Right atrium auricular region (tissue), 2 donors: ENCODE measurements around the gene ESRRA. TPM values are rescaled to one million over a fixed set of nuclear protein-coding genes. Genes with fewer than 3 reads are reported as not detected.

Experiments
- DNase-seq: peaks from one replicate; pipeline ENCODE4 v3.0.0-alpha.2; 2019; ENCODE audit warnings: low spot score
- H3K27ac ChIP-seq, 2 donors: fragments of 200-600 bp; sonication (generic); 1 replicate in 1 of 2; 2 replicates in 1 of 2; pipeline ENCODE4 v1.5.1; 2016 to 2019
- H3K27me3 ChIP-seq, 2 donors: fragments of 200-600 bp; sonication (generic); one replicate each; pipeline versions ENCODE4 v1.5.1 to v1.6.0; 2017 to 2019
- H3K36me3 ChIP-seq: fragments of 200-600 bp; sonication (generic); one replicate; pipeline ENCODE4 v1.5.1; 2016
- H3K4me1 ChIP-seq, 2 donors: fragments of 200-600 bp; sonication (generic); one replicate each; pipeline versions ENCODE4 v1.5.1 to v1.6.0; 2017 to 2019
- H3K4me3 ChIP-seq, 2 donors: fragments of 200-600 bp; sonication (generic); 1 replicate in 1 of 2; 2 replicates in 1 of 2; pipeline ENCODE4 v1.5.1; 2017 to 2019; ENCODE audit warnings: mild to moderate bottlenecking in 1 of 2, moderate library complexity in 1 of 2
- H3K9me3 ChIP-seq, 2 donors: fragments of 200-600 bp; sonication (generic); one replicate each; pipeline ENCODE4 v1.5.1; 2019
- total RNA-seq, 2 donors: library from RNA; depleted of rRNA; stranded (reverse); fragments of >200 nt; gene quantifications; one replicate each; pipeline ENCODE4 v1.1.0, GENCODE V29; 2016
- TF ChIP-seq, protein P1 (sequence below), 2 donors: fragments of 200-600 bp; sonication (generic); IDR thresholded peaks; one replicate each; pipeline ENCODE4 v1.5.1; 2019; ENCODE audit warnings: antibody characterized with exemption in 2 of 2

The ESRRA gene
- total RNA-seq, 2 donors from 2014 or later: 164 to 190 TPM

DNA sequence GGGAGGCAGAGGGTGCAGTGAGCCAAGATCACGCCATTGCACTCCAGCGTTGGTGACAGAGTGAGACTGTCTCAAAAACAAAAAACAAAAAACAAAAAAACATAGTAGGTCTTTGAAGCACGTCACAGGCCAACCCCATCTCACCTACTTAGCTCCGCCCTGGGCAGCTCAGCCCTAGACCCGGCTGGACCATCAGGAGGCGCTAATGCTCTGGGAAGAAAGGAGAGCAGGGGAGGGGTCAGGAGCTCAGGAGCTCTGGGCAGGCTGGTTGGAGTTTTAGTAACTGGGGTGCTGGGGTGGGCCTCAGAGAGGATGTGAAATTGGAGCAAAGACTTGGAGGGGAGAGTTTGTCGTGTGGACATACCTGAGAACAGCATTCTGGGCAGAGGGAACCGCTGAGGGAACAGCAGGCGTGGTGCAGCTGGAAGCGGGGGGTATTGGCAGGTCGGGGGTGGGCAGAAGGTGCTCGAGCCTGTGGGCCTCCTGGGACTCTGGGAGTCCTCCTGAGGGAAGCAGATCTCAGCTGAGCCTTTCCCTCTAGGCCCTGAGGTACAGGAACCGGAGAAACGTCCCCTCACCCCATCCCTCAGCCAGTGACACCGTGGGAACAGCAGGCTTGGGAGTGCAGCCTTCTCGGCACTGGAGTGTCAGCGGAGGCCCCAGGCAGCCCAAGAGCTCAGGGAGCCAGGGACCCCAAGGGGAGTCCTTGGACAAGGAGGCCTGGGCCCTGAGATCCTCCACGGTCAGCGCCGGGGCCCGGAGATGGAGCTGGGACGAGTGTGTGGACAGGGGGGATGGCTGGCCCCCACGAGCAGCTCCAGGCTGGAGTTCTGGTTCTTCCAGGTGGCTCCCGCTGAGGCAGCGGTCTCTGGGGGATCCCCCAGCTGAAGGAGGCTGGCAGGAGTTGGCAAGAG, 51.4 kb downstream of the ESRRA start:
- no peak overlapping the region for H3K4me3 ChIP-seq
- peak overlapping the region in 1 of 2 donors; percentile 70 for H3K27ac ChIP-seq
- no peak for DNase-seq
- H3K9me3 ChIP-seq: no peaks in the 10 kb centered on the region
- H3K4me1 ChIP-seq: peaks cover 0 to 57% of the 10 kb centered on the region in 2 donors
- H3K27me3 ChIP-seq: no peaks in the 10 kb centered on the region
- H3K36me3 ChIP-seq: peaks cover 10% of the 10 kb centered on the region
- TF ChIP-seq, protein P1, sequence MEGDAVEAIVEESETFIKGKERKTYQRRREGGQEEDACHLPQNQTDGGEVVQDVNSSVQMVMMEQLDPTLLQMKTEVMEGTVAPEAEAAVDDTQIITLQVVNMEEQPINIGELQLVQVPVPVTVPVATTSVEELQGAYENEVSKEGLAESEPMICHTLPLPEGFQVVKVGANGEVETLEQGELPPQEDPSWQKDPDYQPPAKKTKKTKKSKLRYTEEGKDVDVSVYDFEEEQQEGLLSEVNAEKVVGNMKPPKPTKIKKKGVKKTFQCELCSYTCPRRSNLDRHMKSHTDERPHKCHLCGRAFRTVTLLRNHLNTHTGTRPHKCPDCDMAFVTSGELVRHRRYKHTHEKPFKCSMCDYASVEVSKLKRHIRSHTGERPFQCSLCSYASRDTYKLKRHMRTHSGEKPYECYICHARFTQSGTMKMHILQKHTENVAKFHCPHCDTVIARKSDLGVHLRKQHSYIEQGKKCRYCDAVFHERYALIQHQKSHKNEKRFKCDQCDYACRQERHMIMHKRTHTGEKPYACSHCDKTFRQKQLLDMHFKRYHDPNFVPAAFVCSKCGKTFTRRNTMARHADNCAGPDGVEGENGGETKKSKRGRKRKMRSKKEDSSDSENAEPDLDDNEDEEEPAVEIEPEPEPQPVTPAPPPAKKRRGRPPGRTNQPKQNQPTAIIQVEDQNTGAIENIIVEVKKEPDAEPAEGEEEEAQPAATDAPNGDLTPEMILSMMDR (IDR thresholded peaks at IDR 0.05): peak in 1 of 2 donors; percentile 21

DNA sequence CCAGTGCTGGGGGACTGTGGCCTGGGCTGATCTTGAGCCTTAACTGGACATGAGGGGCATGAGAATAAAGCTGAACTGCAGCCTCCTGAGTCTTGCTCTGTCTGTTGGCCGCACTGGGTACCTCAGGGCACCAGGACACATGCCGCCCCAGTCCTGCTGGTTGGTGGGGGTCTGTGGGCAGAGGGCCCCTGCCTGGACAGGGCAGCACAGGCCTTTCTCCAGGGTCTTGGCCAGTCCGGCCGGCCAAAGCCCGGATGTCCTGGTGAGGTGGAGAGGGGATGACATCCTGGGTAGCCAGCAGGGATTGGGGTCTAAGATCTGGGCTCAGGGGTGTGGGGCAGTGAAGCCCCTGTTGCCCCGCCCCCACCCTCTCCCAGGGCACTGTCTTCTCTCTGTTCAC, 52.1 kb downstream of the ESRRA start:
- TF ChIP-seq, protein P1 (IDR thresholded peaks at IDR 0.05): no peak
- no peaks in the 10 kb centered on the region for H3K9me3 ChIP-seq
- peaks cover 17% of the 10 kb centered on the region for H3K36me3 ChIP-seq
- peaks cover 0 to 57% of the 10 kb centered on the region in 2 donors for H3K4me1 ChIP-seq
- H3K27ac ChIP-seq: peak overlapping the region in 1 of 2 donors; percentile 88
- H3K27me3 ChIP-seq: no peaks in the 10 kb centered on the region
- DNase-seq: no peak
- no peak overlapping the region for H3K4me3 ChIP-seq

DNA sequence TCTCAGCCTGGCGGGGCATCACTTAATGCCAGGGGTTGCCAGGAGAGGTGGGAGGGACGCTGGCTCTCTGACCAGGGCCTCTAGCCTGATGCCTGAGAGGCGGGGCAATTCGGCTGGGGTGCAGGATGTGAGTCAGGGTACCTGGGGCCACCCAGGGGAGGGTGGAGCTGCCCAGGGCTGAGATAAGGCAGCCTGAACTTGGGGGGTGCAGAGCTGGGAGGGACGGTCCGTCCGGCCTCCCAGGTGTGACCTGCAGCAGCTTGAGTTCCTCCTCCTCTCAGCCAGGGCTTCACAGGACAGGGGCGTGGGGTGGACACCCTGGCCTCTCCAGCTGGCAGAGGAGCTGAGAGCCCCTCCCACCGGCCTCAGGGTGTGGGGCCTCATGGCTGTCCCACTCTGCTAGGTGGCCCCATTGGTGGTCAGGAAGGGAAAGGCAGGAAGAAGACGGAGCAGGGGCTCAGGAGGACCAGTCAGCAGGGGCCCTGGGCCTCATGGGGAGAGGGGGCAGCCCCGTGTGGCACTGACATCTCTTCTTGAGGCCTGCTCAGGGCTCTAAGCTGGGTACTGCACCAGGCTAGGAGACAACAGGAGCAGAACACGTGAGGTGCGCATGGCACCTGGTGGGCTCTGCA, 52.7 kb downstream of the ESRRA start:
- Histone ChIP-seq H3K27me3 (no peaks in the 10 kb centered on the region), H3K9me3 (no peaks in the 10 kb centered on the region), H3K4me1 (peaks cover 0 to 57% of the 10 kb centered on the region in 2 donors), H3K4me3 (peak overlapping the region; percentile 71 to 75), H3K27ac (peak overlapping the region; percentile 88 to 95), H3K36me3 (peaks cover 22% of the 10 kb centered on the region)
- no peak for DNase-seq
- TF ChIP-seq, protein P1 (IDR thresholded peaks at IDR 0.05): no peak

DNA sequence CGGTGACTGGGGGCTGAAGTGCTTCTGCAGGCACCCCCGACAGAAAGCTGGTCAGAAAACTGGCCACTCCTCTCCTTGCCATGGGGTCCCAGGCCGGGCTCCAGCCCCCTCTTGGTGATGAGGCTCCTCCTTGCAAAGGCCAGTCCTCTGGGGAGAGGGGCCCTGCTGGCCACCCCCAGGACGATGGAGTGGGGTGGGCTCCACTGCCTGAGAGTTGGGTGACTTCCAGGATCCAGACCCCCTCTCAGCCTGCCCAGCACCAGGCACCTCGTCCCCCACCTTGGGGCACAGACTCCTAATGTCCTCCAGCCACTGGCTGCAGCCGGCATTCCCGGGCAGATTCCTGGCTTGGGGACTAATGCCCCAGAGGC, 53.2 kb downstream of the ESRRA start:
- Histone ChIP-seq H3K9me3 (no peaks in the 10 kb centered on the region), H3K36me3 (peaks cover 24% of the 10 kb centered on the region), H3K4me1 (peaks cover 0 to 57% of the 10 kb centered on the region in 2 donors), H3K27me3 (no peaks in the 10 kb centered on the region), H3K27ac (peak overlapping the region; percentile 88 to 95), H3K4me3 (peak overlapping the region; percentile 71 to 75)
- no peak for DNase-seq
- TF ChIP-seq, protein P1 (IDR thresholded peaks at IDR 0.05): no peak

DNA sequence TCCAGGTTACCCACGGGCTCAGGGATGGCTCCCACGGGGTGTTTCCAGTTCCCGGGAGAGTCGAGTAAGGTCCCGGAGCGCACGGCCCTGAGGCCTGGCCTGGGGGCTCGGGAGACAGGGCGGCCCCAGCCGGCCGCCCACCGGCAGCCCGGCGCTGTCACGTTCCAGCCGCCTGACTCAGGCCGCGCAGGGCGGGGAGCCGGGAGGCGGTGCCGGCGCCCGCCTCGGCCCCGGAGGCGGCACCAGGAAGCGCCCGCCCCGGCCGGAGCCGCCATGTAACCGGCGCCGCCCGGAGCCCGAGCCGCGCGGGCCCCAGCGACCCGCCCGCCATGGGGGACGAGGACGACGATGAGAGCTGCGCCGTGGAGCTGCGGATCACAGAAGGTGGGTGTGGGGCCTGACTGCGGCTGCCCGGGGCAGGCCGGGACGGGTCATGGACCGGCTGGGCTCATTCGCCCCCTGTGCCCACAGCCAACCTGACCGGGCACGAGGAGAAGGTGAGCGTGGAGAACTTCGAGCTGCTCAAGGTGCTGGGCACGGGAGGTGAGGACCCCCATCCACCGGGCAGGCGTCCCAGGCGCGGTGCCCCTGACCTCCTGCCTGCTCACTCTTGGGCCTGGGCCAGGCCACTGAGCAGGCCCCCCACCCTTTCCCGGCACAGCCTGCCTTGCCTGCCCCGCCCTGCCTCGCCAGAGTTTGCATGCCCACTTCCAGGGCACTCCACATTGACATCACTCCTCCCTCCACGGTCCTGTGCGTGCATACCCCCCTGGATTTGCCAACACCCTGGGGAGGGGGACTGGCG, 53.8 kb downstream of the ESRRA start, which contains the start of gene RPS6KA4:
Gene RPS6KA4 (plus strand): TSS at position 256 of the 805 bp plus-strand sequence. CDS start 74 bp downstream, at position 330.
- H3K27me3 ChIP-seq: no peaks in the 10 kb centered on the region
- peak within 1 kb of the TSS; percentile 71 to 75 for H3K4me3 ChIP-seq
- H3K36me3 ChIP-seq: peaks cover 24% of the 10 kb centered on the region
- H3K9me3 ChIP-seq: no peaks in the 10 kb centered on the region
- DNase-seq: no peak
- TF ChIP-seq, protein P1 (IDR thresholded peaks at IDR 0.05): no peak
- peaks cover 0 to 57% of the 10 kb centered on the region in 2 donors for H3K4me1 ChIP-seq
- peak within 1 kb of the TSS; percentile 88 to 95 for H3K27ac ChIP-seq
